CD4-positive, CD25-positive, alpha-beta regulatory T cell (primary cell): ENCODE results near the gene BORCS6. TPM values are rescaled to one million over a fixed set of nuclear protein-coding genes. Genes with fewer than 3 reads are reported as not detected.

Experiments
- ATAC-seq, 2 donors: fragments of 150-1000 bp; cut with Tn5 transposase; one replicate each; pipeline ENCODE4 v1.10.0; 2021; ENCODE audit warnings: low read depth in 2 of 2, moderate number of reproducible peaks in 2 of 2, moderate library complexity in 1 of 2
- DNase-seq, 3 donors: peaks; one replicate each; pipeline versions ENCODE4 v3.0.0 to v3.0.0-alpha.2; 2012 to 2022; ENCODE audit warnings: mixed read lengths in 1 of 3
- H3K27ac ChIP-seq: one replicate; pipeline ENCODE4 v1.7.0; 2013; ENCODE audit warnings: mild to moderate bottlenecking, low read length; ENCODE audit not compliant: insufficient read depth, poor library complexity, severe bottlenecking
- H3K27me3 ChIP-seq: one replicate; pipeline ENCODE4 v1.7.0; 2013; ENCODE audit warnings: low read length; ENCODE audit not compliant: control insufficient read depth, insufficient read depth
- H3K36me3 ChIP-seq: one replicate; pipeline ENCODE4 v1.7.0; 2013; ENCODE audit warnings: mild to moderate bottlenecking, low read length, moderate library complexity; ENCODE audit not compliant: control insufficient read depth, insufficient read depth
- H3K4me1 ChIP-seq: 2 replicates; pipeline ENCODE4 v1.7.0; 2013; ENCODE audit warnings: mild to moderate bottlenecking, low read length; ENCODE audit not compliant: insufficient read depth, control insufficient read depth, poor library complexity, severe bottlenecking
- H3K4me3 ChIP-seq: one replicate; pipeline ENCODE4 v1.7.0; 2013; ENCODE audit warnings: low read depth, mild to moderate bottlenecking, low read length, moderate library complexity
- H3K9me3 ChIP-seq, 2 experiments: 1 replicate in 1 of 2; 2 replicates in 1 of 2; pipeline ENCODE4 v1.7.0; 2013; ENCODE audit warnings: low read length in 2 of 2, mild to moderate bottlenecking in 1 of 2, moderate library complexity in 1 of 2; ENCODE audit not compliant: control insufficient read depth in 2 of 2
- H3K27ac Mint-ChIP-seq, 3 donors: one replicate each; pipeline ENCODE4 v1.8.0; 2020 to 2022; ENCODE audit warnings: mild to moderate bottlenecking in 3 of 3, mixed read lengths in 3 of 3, moderate library complexity in 2 of 3
- H3K27me3 Mint-ChIP-seq: one replicate; pipeline ENCODE4 v1.8.0; 2022; ENCODE audit warnings: mild to moderate bottlenecking, mixed read lengths
- H3K36me3 Mint-ChIP-seq: one replicate; pipeline ENCODE4 v1.8.0; 2020; ENCODE audit warnings: mixed read lengths
- H3K4me1 Mint-ChIP-seq, 4 donors: one replicate each; pipeline ENCODE4 v1.8.0; 2020 to 2022; ENCODE audit warnings: mixed read lengths in 4 of 4, mild to moderate bottlenecking in 1 of 4
- H3K4me3 Mint-ChIP-seq, 4 donors: one replicate each; pipeline ENCODE4 v1.8.0; 2020 to 2022; ENCODE audit warnings: mild to moderate bottlenecking in 4 of 4, mixed read lengths in 4 of 4, moderate library complexity in 3 of 4
- H3K9me3 Mint-ChIP-seq, 7 donors: one replicate each; pipeline ENCODE4 v1.8.0; 2020 to 2022; ENCODE audit warnings: mixed read lengths in 7 of 7, mild to moderate bottlenecking in 3 of 7, moderate library complexity in 2 of 7
- polyA plus RNA-seq, 4 donors: library from polyadenylated mRNA; unstranded; fragments of 300-500 nt; fragmentation: Illumina TruSeq; gene quantifications; one replicate each; pipeline ENCODE4 v1.2.3, GENCODE V29; 2021
- total RNA-seq: library from RNA; stranded (reverse); gene quantifications from one replicate; pipeline ENCODE4 v1.2.3, GENCODE V29; 2022

The BORCS6 gene
- total RNA-seq (10.1 TPM), polyA plus RNA-seq (10 to 100 TPM; 23.6 to 29.9 (median 25.4) TPM)

- Histone ChIP-seq H3K4me3 (peak within 1 kb of the TSS; percentile 91), H3K9me3 (no peaks in the 10 kb centered on the region), H3K27me3 (no peaks in the 10 kb centered on the region), H3K4me1 (peaks cover 46% of the 10 kb centered on the region), H3K27ac (peak within 1 kb of the TSS; percentile 89), H3K36me3 (no peaks in the 10 kb centered on the region)
- peak; percentile 94 to 99 (median 96) for DNase-seq
- H3K36me3 Mint-ChIP-seq: no peaks in the 10 kb centered on the region
- H3K27ac Mint-ChIP-seq: peak within 1 kb of the TSS in 2 of 3 donors; percentile 86 to 92
- no peaks in the 10 kb centered on the region for H3K9me3 Mint-ChIP-seq
- peaks cover 4 to 12% (median 11%) of the 10 kb centered on the region in 4 donors for H3K4me1 Mint-ChIP-seq
- peak; percentile 77 to 82 for ATAC-seq
- peaks cover 5% of the 10 kb centered on the region for H3K27me3 Mint-ChIP-seq
- H3K4me3 Mint-ChIP-seq: peak within 1 kb of the TSS in 2 of 4 donors; percentile 82 to 89
These were observed at the start of gene BORCS6 for GRCh38 chr17:8189711-8190477. Gene BORCS6 (minus strand): TSS chr17:8190180. CDS start chr17:8190140, 40 bp downstream.

GRCh38 chr17:8237886-8238285 is 47.9 kb upstream of the BORCS6 start:
- Mint-ChIP-seq H3K27ac (no peak overlapping the region), H3K4me3 (peak overlapping the region in 2 of 4 donors; percentile 12 to 46), H3K27me3 (no peaks in the 10 kb centered on the region), H3K9me3 (no peaks in the 10 kb centered on the region), H3K36me3 (peaks cover 43% of the 10 kb centered on the region), H3K4me1 (peaks cover 3 to 37% (median 19%) of the 10 kb centered on the region in 4 donors)
- peaks cover 93% of the 10 kb centered on the region for H3K36me3 ChIP-seq
- peaks cover 4% of the 10 kb centered on the region for H3K4me1 ChIP-seq
- DNase-seq (no peak), ATAC-seq (no peak)
- no peaks in the 10 kb centered on the region for H3K27me3 ChIP-seq
- no peak overlapping the region for H3K4me3 ChIP-seq
- H3K9me3 ChIP-seq: no peaks in the 10 kb centered on the region
- no peak overlapping the region for H3K27ac ChIP-seq

GRCh38 chr17:8237175-8237574 is 47.2 kb upstream of the BORCS6 start:
- H3K4me3 Mint-ChIP-seq: no peak overlapping the region
- no peak overlapping the region for H3K27ac ChIP-seq
- H3K27me3 ChIP-seq: no peaks in the 10 kb centered on the region
- H3K4me1 Mint-ChIP-seq: peaks cover 4 to 34% (median 17%) of the 10 kb centered on the region in 4 donors
- H3K36me3 ChIP-seq: peaks cover 95% of the 10 kb centered on the region
- H3K4me1 ChIP-seq: no peaks in the 10 kb centered on the region
- H3K27me3 Mint-ChIP-seq: no peaks in the 10 kb centered on the region
- H3K4me3 ChIP-seq: no peak overlapping the region
- H3K9me3 ChIP-seq: no peaks in the 10 kb centered on the region
- H3K9me3 Mint-ChIP-seq: no peaks in the 10 kb centered on the region
- DNase-seq (no peak), ATAC-seq (no peak)
- peak overlapping the region in 1 of 3 donors; percentile 40 for H3K27ac Mint-ChIP-seq
- peaks cover 47% of the 10 kb centered on the region for H3K36me3 Mint-ChIP-seq

- Mint-ChIP-seq H3K27me3 (no peaks in the 10 kb centered on the region), H3K36me3 (peaks cover 57% of the 10 kb centered on the region), H3K9me3 (no peaks in the 10 kb centered on the region), H3K4me3 (no peak overlapping the region), H3K4me1 (peaks cover 4 to 32% (median 17%) of the 10 kb centered on the region in 4 donors), H3K27ac (no peak overlapping the region)
- Histone ChIP-seq H3K4me1 (no peaks in the 10 kb centered on the region), H3K4me3 (no peak overlapping the region), H3K27ac (no peak overlapping the region), H3K36me3 (peaks cover 98% of the 10 kb centered on the region), H3K9me3 (no peaks in the 10 kb centered on the region), H3K27me3 (no peaks in the 10 kb centered on the region)
- DNase-seq (no peak), ATAC-seq (no peak)
These were observed 45.7 kb upstream of the BORCS6 start for GRCh38 chr17:8235676-8236075.

- ATAC-seq (no peak), DNase-seq (no peak)
- no peak overlapping the region for H3K27ac ChIP-seq
- peaks cover 99% of the 10 kb centered on the region for H3K36me3 ChIP-seq
- Mint-ChIP-seq H3K36me3 (peaks cover 64% of the 10 kb centered on the region), H3K9me3 (no peaks in the 10 kb centered on the region), H3K4me1 (peaks cover 4 to 29% (median 15%) of the 10 kb centered on the region in 4 donors), H3K27ac (peak overlapping the region in 1 of 3 donors; percentile 39), H3K27me3 (no peaks in the 10 kb centered on the region), H3K4me3 (no peak overlapping the region)
- H3K4me1 ChIP-seq: no peaks in the 10 kb centered on the region
- H3K9me3 ChIP-seq: no peaks in the 10 kb centered on the region
- H3K27me3 ChIP-seq: no peaks in the 10 kb centered on the region
- no peak overlapping the region for H3K4me3 ChIP-seq
These were observed 44.6 kb upstream of the BORCS6 start for GRCh38 chr17:8234361-8235270.

- no peaks in the 10 kb centered on the region for H3K27me3 ChIP-seq
- no peak overlapping the region for H3K4me3 ChIP-seq
- H3K36me3 Mint-ChIP-seq: peaks cover 71% of the 10 kb centered on the region
- H3K27me3 Mint-ChIP-seq: no peaks in the 10 kb centered on the region
- H3K9me3 ChIP-seq: no peaks in the 10 kb centered on the region
- DNase-seq (no peak), ATAC-seq (no peak)
- peak overlapping the region in 1 of 3 donors; percentile 44 for H3K27ac Mint-ChIP-seq
- H3K36me3 ChIP-seq: peaks cover 99% of the 10 kb centered on the region
- H3K4me1 ChIP-seq: peaks cover 4% of the 10 kb centered on the region
- no peak overlapping the region for H3K4me3 Mint-ChIP-seq
- no peaks in the 10 kb centered on the region for H3K9me3 Mint-ChIP-seq
- no peak overlapping the region for H3K27ac ChIP-seq
- H3K4me1 Mint-ChIP-seq: peaks cover 12 to 25% (median 20%) of the 10 kb centered on the region in 4 donors
These were observed 41.7 kb upstream of the BORCS6 start for GRCh38 chr17:8231701-8232100.

- peaks cover 60% of the 10 kb centered on the region for H3K36me3 Mint-ChIP-seq
- H3K27ac ChIP-seq: no peak overlapping the region
- H3K9me3 ChIP-seq: no peaks in the 10 kb centered on the region
- H3K9me3 Mint-ChIP-seq: peaks cover 0 to 12% (median 0%) of the 10 kb centered on the region in 7 donors
- no peak for ATAC-seq
- peaks cover 54% of the 10 kb centered on the region for H3K36me3 ChIP-seq
- peaks cover 9% of the 10 kb centered on the region for H3K27me3 Mint-ChIP-seq
- H3K4me1 ChIP-seq: peaks cover 32% of the 10 kb centered on the region
- H3K4me3 ChIP-seq: no peak overlapping the region
- peak overlapping the region; percentile 4 to 88 (median 69) for H3K4me3 Mint-ChIP-seq
- peak overlapping the region; percentile 45 to 95 (median 77) for H3K27ac Mint-ChIP-seq
- peaks cover 16 to 53% (median 37%) of the 10 kb centered on the region in 4 donors for H3K4me1 Mint-ChIP-seq
- DNase-seq: no peak
- H3K27me3 ChIP-seq: no peaks in the 10 kb centered on the region
These were observed 37.2 kb upstream of the BORCS6 start for GRCh38 chr17:8227238-8227581.
